PC-9 (cell line): ENCODE measurements around the gene SMAGP.

Experiments used
- EZH2 ChIP-seq: fragments of 200-600 bp; sonication (generic); IDR thresholded peaks from 2 replicates; pipeline ENCODE4 v1.8.0; 2017; ENCODE audit warnings: antibody characterized with exemption, low read depth
- TF ChIP-seq, protein P1 (sequence below): fragments of 200-600 bp; sonication (generic); conservative IDR thresholded peaks from 2 replicates; pipeline ENCODE4 v1.6.1; 2017; ENCODE audit warnings: mixed run types, antibody characterized with exemption, mild to moderate bottlenecking, moderate library complexity

DNA sequence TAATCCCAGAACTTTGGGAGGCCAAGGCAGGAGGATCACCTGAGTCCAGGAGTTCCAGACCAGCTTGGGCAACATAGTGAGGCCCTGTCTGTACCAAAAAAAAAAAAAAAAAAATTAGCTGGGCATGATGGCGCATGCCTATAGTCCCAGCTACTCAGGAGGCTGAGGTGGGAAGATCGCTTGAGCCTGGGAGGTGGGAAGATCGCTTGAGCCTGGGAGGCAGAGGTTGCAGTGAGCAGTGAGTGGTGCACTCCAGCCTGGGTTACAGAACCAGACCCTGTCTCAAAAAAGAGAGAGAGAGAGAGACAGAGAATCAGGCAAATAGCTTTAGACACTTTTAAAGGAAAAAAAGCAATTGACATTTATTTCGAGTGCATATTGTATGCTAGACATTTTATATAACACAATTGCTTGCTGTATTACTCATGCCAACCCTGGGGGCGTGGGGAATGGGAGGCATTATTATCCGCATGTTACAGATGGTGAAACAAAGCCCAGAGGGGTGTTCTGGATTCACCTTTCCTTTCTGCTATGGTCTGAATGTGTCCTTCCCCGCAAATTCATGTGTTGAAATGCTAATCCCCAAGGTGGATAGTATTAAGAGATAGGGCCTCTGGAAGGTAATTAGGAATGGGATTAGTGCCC lies 62.1 kb downstream of the SMAGP start:
- TF ChIP-seq, protein P1, sequence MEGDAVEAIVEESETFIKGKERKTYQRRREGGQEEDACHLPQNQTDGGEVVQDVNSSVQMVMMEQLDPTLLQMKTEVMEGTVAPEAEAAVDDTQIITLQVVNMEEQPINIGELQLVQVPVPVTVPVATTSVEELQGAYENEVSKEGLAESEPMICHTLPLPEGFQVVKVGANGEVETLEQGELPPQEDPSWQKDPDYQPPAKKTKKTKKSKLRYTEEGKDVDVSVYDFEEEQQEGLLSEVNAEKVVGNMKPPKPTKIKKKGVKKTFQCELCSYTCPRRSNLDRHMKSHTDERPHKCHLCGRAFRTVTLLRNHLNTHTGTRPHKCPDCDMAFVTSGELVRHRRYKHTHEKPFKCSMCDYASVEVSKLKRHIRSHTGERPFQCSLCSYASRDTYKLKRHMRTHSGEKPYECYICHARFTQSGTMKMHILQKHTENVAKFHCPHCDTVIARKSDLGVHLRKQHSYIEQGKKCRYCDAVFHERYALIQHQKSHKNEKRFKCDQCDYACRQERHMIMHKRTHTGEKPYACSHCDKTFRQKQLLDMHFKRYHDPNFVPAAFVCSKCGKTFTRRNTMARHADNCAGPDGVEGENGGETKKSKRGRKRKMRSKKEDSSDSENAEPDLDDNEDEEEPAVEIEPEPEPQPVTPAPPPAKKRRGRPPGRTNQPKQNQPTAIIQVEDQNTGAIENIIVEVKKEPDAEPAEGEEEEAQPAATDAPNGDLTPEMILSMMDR, result no peak
- no peak for TF ChIP-seq EZH2
